ENCODE measurements around the gene WDR76. TPM values are rescaled to one million over a fixed set of nuclear protein-coding genes. Genes with fewer than 3 reads are reported as not detected.
"Not testable (repeated sequence)": the region's sequence is repeated elsewhere in the genome, so short reads cannot be mapped to it uniquely, and the experiment has no call there.

Gene WDR76
- total RNA-seq, 6 experiments from 2014 or later = 0.46 to 5.5 (median 1.1) TPM

DNA sequence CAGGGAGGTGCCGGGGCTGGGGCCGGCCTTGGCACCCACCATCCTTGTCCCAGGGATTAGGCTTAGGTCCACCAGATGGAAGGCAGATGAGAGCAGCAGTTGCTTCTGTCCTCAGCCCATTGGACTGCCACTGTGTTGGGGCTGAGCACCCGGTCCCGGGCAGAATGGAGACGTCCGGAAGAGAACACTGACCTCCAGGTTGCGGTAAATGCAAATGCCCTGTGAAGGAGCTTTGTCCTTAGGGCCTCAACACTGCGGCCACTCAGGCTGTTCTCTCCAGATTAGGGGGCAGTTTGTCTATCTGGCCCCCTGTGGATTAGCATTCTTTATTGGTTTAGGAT, 26.9 kb upstream of the WDR76 start, which contains the start of gene SERINC4:
SERINC4 (minus strand) TSS at position 276 of the 341 bp plus-strand sequence; CDS start at position 42, 234 bp downstream.
- no peak for TF ChIP-seq POLR2A (IDR thresholded peaks at IDR 0.05)
- TF ChIP-seq, protein P1, sequence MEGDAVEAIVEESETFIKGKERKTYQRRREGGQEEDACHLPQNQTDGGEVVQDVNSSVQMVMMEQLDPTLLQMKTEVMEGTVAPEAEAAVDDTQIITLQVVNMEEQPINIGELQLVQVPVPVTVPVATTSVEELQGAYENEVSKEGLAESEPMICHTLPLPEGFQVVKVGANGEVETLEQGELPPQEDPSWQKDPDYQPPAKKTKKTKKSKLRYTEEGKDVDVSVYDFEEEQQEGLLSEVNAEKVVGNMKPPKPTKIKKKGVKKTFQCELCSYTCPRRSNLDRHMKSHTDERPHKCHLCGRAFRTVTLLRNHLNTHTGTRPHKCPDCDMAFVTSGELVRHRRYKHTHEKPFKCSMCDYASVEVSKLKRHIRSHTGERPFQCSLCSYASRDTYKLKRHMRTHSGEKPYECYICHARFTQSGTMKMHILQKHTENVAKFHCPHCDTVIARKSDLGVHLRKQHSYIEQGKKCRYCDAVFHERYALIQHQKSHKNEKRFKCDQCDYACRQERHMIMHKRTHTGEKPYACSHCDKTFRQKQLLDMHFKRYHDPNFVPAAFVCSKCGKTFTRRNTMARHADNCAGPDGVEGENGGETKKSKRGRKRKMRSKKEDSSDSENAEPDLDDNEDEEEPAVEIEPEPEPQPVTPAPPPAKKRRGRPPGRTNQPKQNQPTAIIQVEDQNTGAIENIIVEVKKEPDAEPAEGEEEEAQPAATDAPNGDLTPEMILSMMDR (IDR thresholded peaks at IDR 0.05) = no peak
- ATAC-seq = peak; percentile 2 to 3 (median 2)
- DNase-seq = no peak
- peaks cover 0 to 28% (median 13%) of the 10 kb centered on the region in 4 donors for H3K36me3 ChIP-seq
- peak within 1 kb of the TSS; percentile 81 to 86 (median 85) for H3K4me3 ChIP-seq
- WGBS (ENCODE audit: insufficient coverage, low coverage, low lambda C conversion rate, missing lambda C conversion rate) = 88% methylated on average over 4 of the region's 8 CpGs
- intact Hi-C loops (cut with DNase I) = no loop called here
- peak within 1 kb of the TSS; percentile 95 to 99 (median 97) for H3K27ac ChIP-seq
- H3K4me1 ChIP-seq = peaks cover 0 to 8% (median 2%) of the 10 kb centered on the region in 4 donors
- H3K27me3 ChIP-seq = no peaks in the 10 kb centered on the region
- H3K9me3 ChIP-seq = no peaks in the 10 kb centered on the region

- WGBS (ENCODE audit: insufficient coverage, low coverage, low lambda C conversion rate, missing lambda C conversion rate) = 13% methylated on average over 26 of the region's 44 CpGs
- TF ChIP-seq, protein P1 (IDR thresholded peaks at IDR 0.05) = no peak
- TF ChIP-seq POLR2A (IDR thresholded peaks at IDR 0.05) = peak; percentile 57
- Histone ChIP-seq H3K4me1 (peaks cover 0 to 8% (median 2%) of the 10 kb centered on the region in 4 donors), H3K27me3 (no peaks in the 10 kb centered on the region), H3K4me3 (peak within 1 kb of the TSS; percentile 81 to 86 (median 85)), H3K27ac (peak within 1 kb of the TSS; percentile 95 to 99 (median 97)), H3K36me3 (peaks cover 0 to 28% (median 13%) of the 10 kb centered on the region in 4 donors), H3K9me3 (no peaks in the 10 kb centered on the region)
- intact Hi-C loops (cut with DNase I) = no loop called here
- peak; percentile 93 to 97 (median 94) for ATAC-seq
- DNase-seq = peak; percentile 93 to 96 (median 95)
Observed at GRCh38 chr15:43800286-43801141, 26.3 kb upstream of the WDR76 start, which contains the start of gene HYPK. HYPK (plus strand) TSS chr15:43800599; CDS start chr15:43800623, 24 bp downstream.

DNA sequence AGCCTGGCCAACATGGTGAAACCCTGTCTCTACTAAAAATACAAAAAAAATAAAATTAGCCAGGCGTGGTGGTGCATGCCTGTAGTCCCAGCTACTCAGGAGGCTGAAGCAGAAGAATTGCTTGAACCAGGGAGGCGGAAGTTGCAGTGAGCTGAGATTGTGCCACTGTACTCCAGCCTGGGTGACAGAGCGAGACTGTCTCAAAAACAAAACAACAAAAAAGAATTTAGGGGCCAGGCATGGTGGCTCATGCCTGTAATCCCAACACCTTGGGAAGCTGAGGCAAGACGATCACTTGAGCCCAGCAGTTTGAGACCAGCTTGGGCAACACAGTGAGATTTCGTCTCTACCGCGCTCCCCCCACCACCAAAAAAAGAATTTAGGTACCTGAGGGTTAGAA, 24.1 kb upstream of the WDR76 start:
- H3K4me1 ChIP-seq; H3K4me3 ChIP-seq; H3K27ac ChIP-seq; DNase-seq; H3K27me3 ChIP-seq; intact Hi-C loops (cut with DNase I); H3K9me3 ChIP-seq; ATAC-seq: not testable (repeated sequence)
- peaks cover 0 to 38% (median 23%) of the 10 kb centered on the region in 4 donors for H3K36me3 ChIP-seq
- WGBS (ENCODE audit: insufficient coverage, low coverage, low lambda C conversion rate, missing lambda C conversion rate) = 94% methylated on average over 7 of the region's 7 CpGs

GRCh38 chr15:43808435-43808950, 18.3 kb upstream of the WDR76 start:
- intact Hi-C loops (cut with DNase I) = no loop called here
- DNase-seq (no peak), ATAC-seq (no peak)
- Histone ChIP-seq H3K36me3 (peaks cover 9 to 73% (median 40%) of the 10 kb centered on the region in 4 donors), H3K27ac (no peak overlapping the region), H3K4me1 (no peaks in the 10 kb centered on the region), H3K27me3 (no peaks in the 10 kb centered on the region), H3K4me3 (no peak overlapping the region), H3K9me3 (no peaks in the 10 kb centered on the region)
- WGBS (ENCODE audit: insufficient coverage, low coverage, low lambda C conversion rate, missing lambda C conversion rate) = 86% methylated on average over 5 of the region's 5 CpGs
- TF ChIP-seq POLR2A (IDR thresholded peaks at IDR 0.05) = no peak
- TF ChIP-seq, protein P1 (IDR thresholded peaks at IDR 0.05) = no peak
